A673 (cell line): ENCODE data around the gene HLA-F. TPM values are rescaled to one million over a fixed set of nuclear protein-coding genes. Genes with fewer than 3 reads are reported as not detected.

Experiments
- BruUV-seq: library from RNA; stranded (reverse); fragments of 400-500 nt; replicated peaks from 2 replicates; lab custom pipeline; 2021; lab: Mats Ljungman, UMichigan
- CTCF ChIA-PET: fragments of 300-600 bp; sonication (Branson Sonifier 250); formaldehyde crosslinking; loops from one replicate; lab custom pipeline; 2022; ENCODE audit warnings: antibody characterized with exemption; lab: Charles Lee
- POLR2A ChIA-PET: fragments of 300-600 bp; sonication (Branson Sonifier 250); formaldehyde crosslinking; loops from one replicate; lab custom pipeline; 2022; ENCODE audit warnings: antibody characterized with exemption; ENCODE audit not compliant: low non-redundant PET; lab: Charles Lee
- DNase-seq: peaks from one replicate; pipeline ENCODE4 v3.0.0-alpha.2; 2015; ENCODE audit warnings: low spot score
- H3K27ac ChIP-seq: fragments of 200-600 bp; sonication (generic); 2 replicates; pipeline ENCODE4 v1.5.1; 2016; ENCODE audit warnings: mixed run types, low read depth, mild to moderate bottlenecking, mixed read lengths, antibody characterized with exemption, low read length; ENCODE audit not compliant: poor library complexity, severe bottlenecking
- H3K27me3 ChIP-seq: fragments of 200-600 bp; sonication (generic); replicated peaks from 2 replicates; pipeline ENCODE4 v1.6.1; 2017; ENCODE audit warnings: mixed run types, low read depth, mild to moderate bottlenecking, mixed read lengths, antibody characterized with exemption, low read length; ENCODE audit not compliant: insufficient read depth, poor library complexity
- H3K36me3 ChIP-seq: fragments of 200-600 bp; sonication (generic); 2 replicates; pipeline ENCODE4 v1.6.1; 2016; ENCODE audit warnings: mixed run types, mild to moderate bottlenecking, mixed read lengths, antibody characterized with exemption, low read length; ENCODE audit not compliant: insufficient read depth, poor library complexity, severe bottlenecking
- H3K4me1 ChIP-seq: fragments of 200-600 bp; sonication (generic); 2 replicates; pipeline ENCODE4 v1.6.1; 2017; ENCODE audit warnings: mixed run types, mild to moderate bottlenecking, mixed read lengths, antibody characterized with exemption, low read length; ENCODE audit not compliant: insufficient read depth, poor library complexity, severe bottlenecking
- H3K4me3 ChIP-seq: fragments of 200-600 bp; sonication (generic); 2 replicates; pipeline ENCODE4 v1.5.1; 2016; ENCODE audit warnings: low read depth, mixed run types, mild to moderate bottlenecking, mixed read lengths, low read length; ENCODE audit not compliant: poor library complexity, severe bottlenecking
- H3K9me3 ChIP-seq: fragments of 200-600 bp; sonication (generic); 2 replicates; pipeline ENCODE4 v1.6.1; 2016; ENCODE audit warnings: mixed run types, low read depth, mild to moderate bottlenecking, mixed read lengths, antibody characterized with exemption, low read length; ENCODE audit not compliant: poor library complexity, severe bottlenecking
- CTCF ChIP-seq: fragments of 300-800, 200-600 bp; sonication (generic); conservative IDR thresholded peaks from 2 replicates; pipeline ENCODE4 v1.5.1; 2017; ENCODE audit warnings: low read depth, mild to moderate bottlenecking, antibody characterized with exemption, low read length, moderate library complexity, mixed read lengths
- EZH2 ChIP-seq: fragments of 200-600 bp; sonication (generic); IDR thresholded peaks from 2 replicates; pipeline ENCODE4 v1.6.1; 2017; ENCODE audit warnings: borderline replicate concordance, low read depth, mild to moderate bottlenecking, mixed read lengths, antibody characterized with exemption, low read length; ENCODE audit not compliant: poor library complexity, severe bottlenecking
- intact Hi-C: fragments of 100-400 bp; cut with micrococcal nuclease; formaldehyde crosslinking; loops from one replicate; pipeline ENCODE4 v1.10.0; 2022; ENCODE audit not compliant: unreplicated experiment
- total RNA-seq: library from RNA; stranded (reverse); gene quantifications from 2 replicates; pipeline ENCODE4 v1.2.3, GENCODE V29; 2021

Gene HLA-F
- total RNA-seq, 1 experiment from 2014 or later = not detected

GRCh38 chr6:29726571-29727194 lies 3.4 kb downstream of the HLA-F start:
- no peak for DNase-seq
- intact Hi-C loops = no loop called here
- ChIA-PET CTCF (no interaction called here), POLR2A (no interaction called here)
- H3K27ac ChIP-seq = no peak overlapping the region
- H3K36me3 ChIP-seq = no peaks in the 10 kb centered on the region
- H3K4me1 ChIP-seq = peaks cover 5% of the 10 kb centered on the region
- peaks cover 20% of the 10 kb centered on the region for H3K27me3 ChIP-seq
- no TSS peak for BruUV-seq
- no peaks in the 10 kb centered on the region for H3K9me3 ChIP-seq
- H3K4me3 ChIP-seq = no peak overlapping the region
- TF ChIP-seq CTCF (no peak), EZH2 (no peak)

GRCh38 chr6:29727637-29728036 lies 4.4 kb downstream of the HLA-F start:
- Histone ChIP-seq H3K4me3 (no peak overlapping the region), H3K9me3 (no peaks in the 10 kb centered on the region), H3K36me3 (no peaks in the 10 kb centered on the region), H3K27me3 (peaks cover 20% of the 10 kb centered on the region), H3K27ac (no peak overlapping the region), H3K4me1 (peaks cover 5% of the 10 kb centered on the region)
- TF ChIP-seq EZH2 (no peak), CTCF (no peak)
- POLR2A ChIA-PET = no interaction called here
- DNase-seq = no peak
- no TSS peak for BruUV-seq
- intact Hi-C loops = no loop called here
- CTCF ChIA-PET = interaction anchor here (0.6 kb wide), 1 partner anchor 10 kb away, joined by 3 read pairs; no protein-coding TSS in a partner anchor

- no peak overlapping the region for H3K27ac ChIP-seq
- H3K36me3 ChIP-seq = no peaks in the 10 kb centered on the region
- no TSS peak for BruUV-seq
- H3K4me3 ChIP-seq = no peak overlapping the region
- H3K4me1 ChIP-seq = peaks cover 4% of the 10 kb centered on the region
- POLR2A ChIA-PET = no interaction called here
- DNase-seq = no peak
- CTCF ChIA-PET = interaction anchor here (0.6 kb wide), 1 partner anchor 34 kb away, joined by 6 read pairs; no protein-coding TSS in a partner anchor
- no peaks in the 10 kb centered on the region for H3K9me3 ChIP-seq
- TF ChIP-seq CTCF (no peak), EZH2 (no peak)
- intact Hi-C loops = no loop called here
- peaks cover 18% of the 10 kb centered on the region for H3K27me3 ChIP-seq
These were observed 5.1 kb downstream of the HLA-F start for GRCh38 chr6:29728173-29728874.
